Liver (tissue), 9 donors: ENCODE measurements around the gene MAGEB17. TPM values are rescaled to one million over a fixed set of nuclear protein-coding genes. Genes with fewer than 3 reads are reported as not detected.
"Not testable (repeated sequence)": the region's sequence is repeated elsewhere in the genome, so short reads cannot be mapped to it uniquely, and the experiment has no call there.

Source experiments
- DNase-seq: peaks from one replicate; pipeline ENCODE4 v3.0.0-alpha.2; 2017; ENCODE audit warnings: low spot score
- H3K27ac ChIP-seq, 2 donors: one replicate each; pipeline ENCODE4 v1.7.0; 2013; ENCODE audit warnings: inconsistent platforms in 2 of 2, low read length in 2 of 2, control low read depth in 1 of 2, low read depth in 1 of 2, mild to moderate bottlenecking in 1 of 2
- H3K27me3 ChIP-seq, 4 donors: one replicate each; pipeline versions ENCODE4 v1.6.1 to v1.7.0; 2013; ENCODE audit warnings: low read length in 3 of 4, inconsistent platforms in 1 of 4, mild to moderate bottlenecking in 1 of 4, moderate library complexity in 1 of 4; ENCODE audit not compliant: control insufficient read depth in 4 of 4, insufficient read depth in 4 of 4
- H3K36me3 ChIP-seq, 4 donors: one replicate each; pipeline versions ENCODE4 v1.6.1 to v1.7.0; 2013; ENCODE audit warnings: low read length in 3 of 4, mild to moderate bottlenecking in 3 of 4, low read depth in 1 of 4, moderate library complexity in 1 of 4; ENCODE audit not compliant: control insufficient read depth in 4 of 4, insufficient read depth in 3 of 4
- H3K4me1 ChIP-seq, 4 donors: one replicate each; pipeline versions ENCODE4 v1.6.1 to v1.7.0; 2013; ENCODE audit warnings: low read length in 3 of 4, mild to moderate bottlenecking in 3 of 4, moderate library complexity in 1 of 4; ENCODE audit not compliant: control insufficient read depth in 4 of 4, insufficient read depth in 4 of 4
- H3K4me3 ChIP-seq, 3 donors: one replicate each; pipeline versions ENCODE4 v1.6.1 to v1.7.0; 2013; ENCODE audit warnings: low read length in 3 of 3, control low read depth in 1 of 3, low read depth in 1 of 3, mild to moderate bottlenecking in 1 of 3
- H3K9ac ChIP-seq, 2 donors: one replicate each; pipeline ENCODE4 v1.7.0; 2013; ENCODE audit warnings: low read length in 2 of 2, mild to moderate bottlenecking in 2 of 2, moderate library complexity in 2 of 2, control low read depth in 1 of 2, low read depth in 1 of 2
- H3K9me3 ChIP-seq, 4 donors: one replicate each; pipeline versions ENCODE4 v1.6.1 to v1.7.0; 2013; ENCODE audit warnings: low read length in 3 of 4; ENCODE audit not compliant: control insufficient read depth in 4 of 4
- EGR1 ChIP-seq, 2 donors: IDR thresholded peaks; 2 replicates each; pipeline ENCODE4 v1.6.1; 2016 to 2018; ENCODE audit warnings: antibody characterized with exemption in 2 of 2, low read depth in 2 of 2
- FOXA1 ChIP-seq: IDR thresholded peaks from 2 replicates; pipeline ENCODE4 v1.6.1; 2016; ENCODE audit warnings: antibody characterized with exemption
- FOXA2 ChIP-seq: IDR thresholded peaks from 2 replicates; pipeline ENCODE4 v1.6.1; 2016; ENCODE audit warnings: antibody characterized with exemption
- HNF4A ChIP-seq, 2 donors: conservative IDR thresholded peaks; 2 replicates each; pipeline ENCODE4 v1.6.1; 2016; ENCODE audit warnings: antibody characterized with exemption in 2 of 2, mild to moderate bottlenecking in 2 of 2
- HNF4G ChIP-seq: IDR thresholded peaks from 2 replicates; pipeline ENCODE4 v1.6.1; 2016; ENCODE audit warnings: antibody characterized with exemption
- JUND ChIP-seq, 2 donors: IDR thresholded peaks; 2 replicates each; pipeline ENCODE4 v1.6.1; 2016; ENCODE audit warnings: antibody characterized with exemption in 2 of 2
- NR2F2 ChIP-seq: IDR thresholded peaks from 2 replicates; pipeline ENCODE4 v1.6.1; 2016; ENCODE audit warnings: antibody characterized with exemption
- RAD21 ChIP-seq, 2 donors: IDR thresholded peaks; 2 replicates each; pipeline ENCODE4 v1.6.1; 2016; ENCODE audit warnings: antibody characterized with exemption in 2 of 2, mild to moderate bottlenecking in 2 of 2
- RXRA ChIP-seq, 2 donors: IDR thresholded peaks; 2 replicates each; pipeline ENCODE4 v1.6.1; 2017 to 2018; ENCODE audit warnings: antibody characterized with exemption in 2 of 2, mild to moderate bottlenecking in 1 of 2
- SP1 ChIP-seq: IDR thresholded peaks from 2 replicates; pipeline ENCODE4 v1.6.1; 2018; ENCODE audit warnings: antibody characterized with exemption, mild to moderate bottlenecking
- YY1 ChIP-seq: IDR thresholded peaks from 2 replicates; pipeline ENCODE4 v1.6.1; 2016; ENCODE audit warnings: antibody characterized with exemption, mild to moderate bottlenecking
- WGBS: extraction: QIAGEN DNeasy Blood & Tissue Kit; methylation state at CpG from one replicate; pipeline ENCODE4 v1.1.7; 2013; 5-methylcytosine and 5-hydroxymethylcytosine counted together
- polyA plus RNA-seq, 2 donors: library from polyadenylated mRNA; stranded (reverse) in 1 of 2; unstranded in 1 of 2; fragments of 200-250 nt in 1 of 2; fragments of >200 nt in 1 of 2; fragmentation: Nextera tagmentation in 1 of 2; extraction: Ambion mirVana in 1 of 2; gene quantifications; one replicate each; pipeline versions ENCODE4 v1.2.1 to v1.2.3, GENCODE V29; 2013 to 2015
- total RNA-seq, 2 donors: library from RNA; depleted of rRNA; stranded (reverse); fragments of >200 nt; gene quantifications; one replicate each; pipeline ENCODE4 v1.2.3, GENCODE V29; 2014
- TF ChIP-seq, protein P1 (sequence below): fragments of 150-350 bp; IDR thresholded peaks from 2 replicates; pipeline ENCODE4 v1.5.1; 2017; ENCODE audit warnings: improper control_type of control experiment, low read depth, low read length; ENCODE audit not compliant: missing input control
- TF ChIP-seq, protein P2 (sequence below): IDR thresholded peaks from 2 replicates; pipeline ENCODE4 v1.6.1; 2016; ENCODE audit warnings: antibody characterized with exemption, mild to moderate bottlenecking
- TF ChIP-seq, protein P3 (sequence below): IDR thresholded peaks from 2 replicates; pipeline ENCODE4 v1.6.1; 2016; ENCODE audit warnings: antibody characterized with exemption
- TF ChIP-seq, protein P4 (sequence below): IDR thresholded peaks from 2 replicates; pipeline ENCODE4 v1.6.1; 2016; ENCODE audit warnings: antibody characterized with exemption
- donor health status: healthy.
- donor health status: healthy.
- donor health status: healthy.
- donor health status: healthy.
- donor health status: healthy.

MAGEB17 gene
- total and polyA plus RNA-seq, 4 donors = not detected

DNA sequence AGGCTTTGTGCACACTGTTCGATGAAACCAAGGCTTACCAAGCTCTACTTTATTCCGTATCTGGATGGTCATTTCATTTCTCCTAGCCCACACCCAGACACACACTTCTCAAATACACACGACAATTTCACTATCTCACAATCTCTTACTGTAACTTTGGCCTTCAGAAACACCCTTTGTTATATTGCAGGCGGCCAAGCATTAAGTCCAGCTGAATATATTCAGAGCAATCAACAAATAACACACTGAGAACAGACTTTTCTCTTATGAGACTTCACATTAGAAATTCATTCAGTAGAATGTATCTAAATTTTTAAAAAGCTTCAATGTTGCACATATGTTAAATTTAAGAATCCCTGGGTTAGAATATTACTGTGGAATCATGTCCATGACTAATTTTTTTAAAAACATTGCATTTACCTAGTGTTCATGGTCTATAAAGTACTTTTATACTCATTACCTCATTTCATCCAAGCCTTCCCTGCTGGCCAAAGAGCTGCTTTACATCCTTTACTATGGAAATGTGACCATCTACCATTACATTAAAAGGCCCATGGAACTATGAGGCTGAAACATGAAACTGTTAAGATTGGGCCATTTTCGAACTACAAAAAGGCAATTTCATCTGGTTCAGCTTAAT, 10.5 kb upstream of the MAGEB17 start:
- H3K27me3 ChIP-seq = no peaks in the 10 kb centered on the region
- H3K4me3 ChIP-seq = no peak overlapping the region
- 89% methylated on average over 5 of the region's 5 CpGs for WGBS
- TF ChIP-seq FOXA2 = no peak
- no peak for TF ChIP-seq YY1
- TF ChIP-seq, protein P1, sequence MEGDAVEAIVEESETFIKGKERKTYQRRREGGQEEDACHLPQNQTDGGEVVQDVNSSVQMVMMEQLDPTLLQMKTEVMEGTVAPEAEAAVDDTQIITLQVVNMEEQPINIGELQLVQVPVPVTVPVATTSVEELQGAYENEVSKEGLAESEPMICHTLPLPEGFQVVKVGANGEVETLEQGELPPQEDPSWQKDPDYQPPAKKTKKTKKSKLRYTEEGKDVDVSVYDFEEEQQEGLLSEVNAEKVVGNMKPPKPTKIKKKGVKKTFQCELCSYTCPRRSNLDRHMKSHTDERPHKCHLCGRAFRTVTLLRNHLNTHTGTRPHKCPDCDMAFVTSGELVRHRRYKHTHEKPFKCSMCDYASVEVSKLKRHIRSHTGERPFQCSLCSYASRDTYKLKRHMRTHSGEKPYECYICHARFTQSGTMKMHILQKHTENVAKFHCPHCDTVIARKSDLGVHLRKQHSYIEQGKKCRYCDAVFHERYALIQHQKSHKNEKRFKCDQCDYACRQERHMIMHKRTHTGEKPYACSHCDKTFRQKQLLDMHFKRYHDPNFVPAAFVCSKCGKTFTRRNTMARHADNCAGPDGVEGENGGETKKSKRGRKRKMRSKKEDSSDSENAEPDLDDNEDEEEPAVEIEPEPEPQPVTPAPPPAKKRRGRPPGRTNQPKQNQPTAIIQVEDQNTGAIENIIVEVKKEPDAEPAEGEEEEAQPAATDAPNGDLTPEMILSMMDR = no peak
- TF ChIP-seq SP1 = no peak
- TF ChIP-seq JUND (IDR thresholded peaks at IDR 0.05) = no peak
- no peak for TF ChIP-seq EGR1 (IDR thresholded peaks at IDR 0.05; ENCODE audit: low read depth in 2 of 2)
- no peak for TF ChIP-seq RXRA (IDR thresholded peaks at IDR 0.05)
- TF ChIP-seq, protein P2, sequence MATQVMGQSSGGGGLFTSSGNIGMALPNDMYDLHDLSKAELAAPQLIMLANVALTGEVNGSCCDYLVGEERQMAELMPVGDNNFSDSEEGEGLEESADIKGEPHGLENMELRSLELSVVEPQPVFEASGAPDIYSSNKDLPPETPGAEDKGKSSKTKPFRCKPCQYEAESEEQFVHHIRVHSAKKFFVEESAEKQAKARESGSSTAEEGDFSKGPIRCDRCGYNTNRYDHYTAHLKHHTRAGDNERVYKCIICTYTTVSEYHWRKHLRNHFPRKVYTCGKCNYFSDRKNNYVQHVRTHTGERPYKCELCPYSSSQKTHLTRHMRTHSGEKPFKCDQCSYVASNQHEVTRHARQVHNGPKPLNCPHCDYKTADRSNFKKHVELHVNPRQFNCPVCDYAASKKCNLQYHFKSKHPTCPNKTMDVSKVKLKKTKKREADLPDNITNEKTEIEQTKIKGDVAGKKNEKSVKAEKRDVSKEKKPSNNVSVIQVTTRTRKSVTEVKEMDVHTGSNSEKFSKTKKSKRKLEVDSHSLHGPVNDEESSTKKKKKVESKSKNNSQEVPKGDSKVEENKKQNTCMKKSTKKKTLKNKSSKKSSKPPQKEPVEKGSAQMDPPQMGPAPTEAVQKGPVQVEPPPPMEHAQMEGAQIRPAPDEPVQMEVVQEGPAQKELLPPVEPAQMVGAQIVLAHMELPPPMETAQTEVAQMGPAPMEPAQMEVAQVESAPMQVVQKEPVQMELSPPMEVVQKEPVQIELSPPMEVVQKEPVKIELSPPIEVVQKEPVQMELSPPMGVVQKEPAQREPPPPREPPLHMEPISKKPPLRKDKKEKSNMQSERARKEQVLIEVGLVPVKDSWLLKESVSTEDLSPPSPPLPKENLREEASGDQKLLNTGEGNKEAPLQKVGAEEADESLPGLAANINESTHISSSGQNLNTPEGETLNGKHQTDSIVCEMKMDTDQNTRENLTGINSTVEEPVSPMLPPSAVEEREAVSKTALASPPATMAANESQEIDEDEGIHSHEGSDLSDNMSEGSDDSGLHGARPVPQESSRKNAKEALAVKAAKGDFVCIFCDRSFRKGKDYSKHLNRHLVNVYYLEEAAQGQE = no peak
- TF ChIP-seq RAD21 (IDR thresholded peaks at IDR 0.05) = no peak
- TF ChIP-seq, protein P3, sequence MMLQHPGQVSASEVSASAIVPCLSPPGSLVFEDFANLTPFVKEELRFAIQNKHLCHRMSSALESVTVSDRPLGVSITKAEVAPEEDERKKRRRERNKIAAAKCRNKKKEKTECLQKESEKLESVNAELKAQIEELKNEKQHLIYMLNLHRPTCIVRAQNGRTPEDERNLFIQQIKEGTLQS = no peak
- no peak for TF ChIP-seq FOXA1
- no peak for TF ChIP-seq NR2F2
- TF ChIP-seq HNF4A (conservative IDR thresholded peaks at IDR 0.05) = no peak
- H3K36me3 ChIP-seq = no peaks in the 10 kb centered on the region
- H3K4me1 ChIP-seq = no peaks in the 10 kb centered on the region
- no peak for DNase-seq
- no peak overlapping the region for H3K9ac ChIP-seq
- H3K9me3 ChIP-seq = no peaks in the 10 kb centered on the region
- no peak overlapping the region for H3K27ac ChIP-seq

DNA sequence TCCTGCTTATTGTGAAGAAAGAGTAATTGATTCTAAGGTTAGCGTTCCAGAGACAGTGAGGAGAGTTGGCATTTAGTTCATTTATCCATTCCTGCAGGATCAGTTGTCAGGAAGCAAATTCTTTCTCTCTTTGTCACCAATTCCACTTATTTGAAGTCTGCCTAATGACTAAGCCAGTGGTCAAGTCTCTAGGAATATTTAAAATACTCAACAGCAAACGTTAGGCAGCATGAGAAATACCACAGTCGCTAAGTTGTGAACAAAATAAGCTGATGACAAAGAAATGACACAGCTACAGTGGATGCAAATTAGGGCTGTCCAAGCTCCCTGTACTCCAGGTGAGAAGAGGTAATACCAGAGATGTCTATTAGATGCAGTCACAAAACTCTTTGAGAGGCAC, 6.6 kb upstream of the MAGEB17 start:
- WGBS = 67% methylated on average over 3 of the region's 3 CpGs
- Histone ChIP-seq H3K9ac (no peak overlapping the region), H3K4me1 (no peaks in the 10 kb centered on the region), H3K4me3 (no peak overlapping the region), H3K27ac (no peak overlapping the region), H3K9me3 (no peaks in the 10 kb centered on the region), H3K27me3 (no peaks in the 10 kb centered on the region), H3K36me3 (no peaks in the 10 kb centered on the region)
- DNase-seq = no peak
- TF ChIP-seq, protein P3 = no peak
- TF ChIP-seq RXRA (IDR thresholded peaks at IDR 0.05) = no peak
- TF ChIP-seq SP1 = no peak
- no peak for TF ChIP-seq YY1
- TF ChIP-seq, protein P2 = no peak
- no peak for TF ChIP-seq FOXA1
- no peak for TF ChIP-seq RAD21 (IDR thresholded peaks at IDR 0.05)
- TF ChIP-seq, protein P4, sequence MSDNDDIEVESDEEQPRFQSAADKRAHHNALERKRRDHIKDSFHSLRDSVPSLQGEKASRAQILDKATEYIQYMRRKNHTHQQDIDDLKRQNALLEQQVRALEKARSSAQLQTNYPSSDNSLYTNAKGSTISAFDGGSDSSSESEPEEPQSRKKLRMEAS = no peak
- TF ChIP-seq HNF4A (conservative IDR thresholded peaks at IDR 0.05) = no peak
- no peak for TF ChIP-seq EGR1 (IDR thresholded peaks at IDR 0.05; ENCODE audit: low read depth in 2 of 2)
- no peak for TF ChIP-seq FOXA2
- TF ChIP-seq, protein P1 = no peak
- no peak for TF ChIP-seq JUND (IDR thresholded peaks at IDR 0.05)
- TF ChIP-seq NR2F2 = no peak
- TF ChIP-seq HNF4G = no peak

DNA sequence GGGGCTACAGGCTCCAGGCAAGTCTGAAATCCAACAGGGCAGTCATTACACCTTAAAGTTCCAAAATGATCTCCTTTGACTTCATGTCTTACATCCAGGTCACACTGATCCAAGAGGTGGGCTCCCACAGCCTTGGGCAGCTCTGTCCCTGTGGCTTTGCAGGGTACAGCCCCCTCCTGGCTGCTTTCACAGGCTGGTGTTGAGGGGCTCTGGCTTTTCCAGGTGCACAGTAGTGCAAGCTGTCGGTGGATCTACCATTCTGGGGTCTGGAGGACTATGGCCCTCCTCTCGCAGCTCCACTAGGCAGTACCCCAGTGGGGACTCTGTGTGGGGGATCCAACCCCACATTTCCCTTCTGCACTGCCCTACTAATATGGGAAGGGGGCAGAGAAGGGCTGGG, 6.1 kb upstream of the MAGEB17 start:
- not testable (repeated sequence) for H3K27ac ChIP-seq, H3K9me3 ChIP-seq, H3K4me1 ChIP-seq, H3K36me3 ChIP-seq, H3K4me3 ChIP-seq, H3K9ac ChIP-seq, H3K27me3 ChIP-seq, DNase-seq
- 92% methylated on average over 2 of the region's 2 CpGs for WGBS
